Esophagus squamous epithelium (tissue), 4 donors: ENCODE data around the gene MED16.

Source experiments
- CTCF ChIP-seq, 6 experiments: fragments of 450-650 bp in 4 of 6; fragments of 200-600 bp in 2 of 6; sonication (generic) in 2 of 6; IDR thresholded peaks; one replicate each; pipeline ENCODE4 v1.5.1; 2016 to 2019; ENCODE audit warnings: antibody characterized with exemption in 6 of 6, mild to moderate bottlenecking in 4 of 6, moderate library complexity in 4 of 6
- POLR2A ChIP-seq, 4 donors: fragments of 450-650 bp; IDR thresholded peaks; one replicate each; pipeline ENCODE4 v1.6.1; 2017; ENCODE audit warnings: antibody characterized with exemption in 4 of 4, mild to moderate bottlenecking in 4 of 4, moderate library complexity in 3 of 4

GRCh38 chr19:899336-900042 lies 6.5 kb upstream of the MED16 start:
- TF ChIP-seq CTCF (IDR thresholded peaks at IDR 0.05): no peak
- TF ChIP-seq POLR2A (IDR thresholded peaks at IDR 0.05): no peak
